Heart left ventricle (tissue), 16 donors: Measurements from ENCODE around the gene MACROD1. TPM values are rescaled to one million over a fixed set of nuclear protein-coding genes. Genes with fewer than 3 reads are reported as not detected.
A peak's percentile ranks its signal among the peaks of the same experiment; 100 is the strongest.
"Not testable (repeated sequence)": the region's sequence is repeated elsewhere in the genome, so short reads cannot be mapped to it uniquely, and the experiment has no call there.

ENCODE experiments used
- ATAC-seq, 4 donors: fragments of 200-7000 bp; cut with Tn5 transposase; one replicate each; pipeline ENCODE4 v1.9.1; 2020 to 2022; ENCODE audit warnings: moderate library complexity in 4 of 4, mild to moderate bottlenecking in 3 of 4, moderate number of reproducible peaks in 1 of 4
- DNase-seq, 5 donors: peaks; one replicate each; pipeline ENCODE4 v3.0.0-alpha.2; 2020
- H3K27ac ChIP-seq, 12 donors: fragments of 200-600 bp; sonication (generic) in 4 of 12; one replicate each; pipeline versions ENCODE4 v1.5.0 to v1.8.0; 2016 to 2022; ENCODE audit warnings: mild to moderate bottlenecking in 2 of 12
- H3K27me3 ChIP-seq, 9 donors: fragments of 200-600 bp; sonication (generic) in 2 of 9; one replicate each; pipeline versions ENCODE4 v1.5.1 to v1.8.0; 2016 to 2022; ENCODE audit warnings: mild to moderate bottlenecking in 3 of 9
- H3K36me3 ChIP-seq, 9 donors: fragments of 200-600 bp; sonication (generic) in 2 of 9; one replicate each; pipeline versions ENCODE4 v1.5.0 to v1.8.0; 2018 to 2022; ENCODE audit warnings: mild to moderate bottlenecking in 2 of 9
- H3K4me1 ChIP-seq, 12 donors: fragments of 200-600 bp; sonication (generic) in 4 of 12; one replicate each; pipeline versions ENCODE4 v1.5.0 to v1.8.0; 2016 to 2022; ENCODE audit warnings: mild to moderate bottlenecking in 3 of 12
- H3K4me3 ChIP-seq, 12 donors: fragments of 200-600 bp; sonication (generic) in 4 of 12; one replicate each; pipeline versions ENCODE4 v1.5.0 to v1.8.0; 2017 to 2022; ENCODE audit warnings: mild to moderate bottlenecking in 9 of 12, moderate library complexity in 4 of 12
- H3K9me3 ChIP-seq, 12 donors: fragments of 200-600 bp; sonication (generic) in 4 of 12; one replicate each; pipeline versions ENCODE4 v1.5.0 to v1.8.0; 2016 to 2022; ENCODE audit warnings: mild to moderate bottlenecking in 1 of 12
- CTCF ChIP-seq, 12 donors: fragments of 200-600 bp; sonication (generic) in 4 of 12; IDR thresholded peaks; one replicate each; pipeline versions ENCODE4 v1.5.0 to v1.8.0; 2018 to 2022; ENCODE audit warnings: antibody characterized with exemption in 12 of 12, mild to moderate bottlenecking in 5 of 12
- POLR2A ChIP-seq, 2 donors: fragments of 450-650 bp; IDR thresholded peaks; one replicate each; pipeline ENCODE4 v1.6.1; 2017; ENCODE audit warnings: antibody characterized with exemption in 2 of 2, mild to moderate bottlenecking in 2 of 2, moderate library complexity in 2 of 2
- WGBS, 4 donors: extraction: QIAGEN DNeasy Blood & Tissue Kit in 2 of 4; methylation state at CpG; one replicate each; pipeline versions ENCODE4 v1.1.5 to v1.1.7; 2013 to 2018; 5-methylcytosine and 5-hydroxymethylcytosine counted together
- intact Hi-C, 10 donors: fragments of 100-400 bp; cut with DNase I; formaldehyde crosslinking; loops; one replicate each; pipeline versions ENCODE4 v1.11.1 to v1.14.2; 2022
- polyA plus RNA-seq, 2 donors: library from polyadenylated mRNA; stranded (reverse); fragments of 200-250 nt; gene quantifications; one replicate each; pipeline ENCODE4 v1.2.3, GENCODE V29; 2013
- total RNA-seq, 9 donors: library from RNA; depleted of rRNA in 2 of 9; stranded (reverse); fragments of >200 nt in 2 of 9; fragmentation: NEBNext Ultra II Directional in 3 of 9; extraction: Animal tissue kit (Norgen Biotek cat#: 25700) in 3 of 9; gene quantifications; one replicate each; pipeline versions ENCODE4 v1.1.0 to v1.2.4, GENCODE V29; 2016 to 2023
- donor health status: ischemic (EF 13 %, LVEDD 7.1; RV severe dilation, severe dysfunction).
- donor health status: healthy with polysubstance abuse.
- donor health status: DM: no; HTN: yes; CAD: no.
- donor health status: DM: no; HTN: no; CAD: no.
- donor health status: ischemic (EF 25% LVEDD 6.9; RV normal size, moderate dysfunction).
- donor health status: ischemic (EF 25% LVEDD 5.7; RV mildly dilated, moderate dysfunction).
- donor health status: healthy.
- donor health status: DM: yes; HTN: yes; CAD: no.
- donor health status: ischemic (EF 35%, LVEDD 5.7; RV mildly dilated, moderate dysfunction).
- donor health status: nonischemic (EF 11% LVEDD 7.7; RV severe dilation, severe dysfunction).
- donor health status: DM: yes; HTN: yes; CAD: no.
- donor health status: PGD.
- donor health status: ischemic (EF 29% LVEDD 5.4; RV normal size, mild dysfunction).
- donor health status: nonischemic (EF 23%, LVEDD 6.1; RV moderate dilation, normal function).

Gene MACROD1
- total and polyA plus RNA-seq, 11 donors: 48.9 to 287 (median 116) TPM

- H3K4me1 ChIP-seq: peaks cover 0 to 29% (median 17%) of the 10 kb centered on the region in 12 donors
- DNase-seq (peak in 2 of 5 donors; percentile 33 to 40), ATAC-seq (peak in 3 of 4 donors; percentile 6 to 28 (median 22))
- TF ChIP-seq POLR2A (IDR thresholded peaks at IDR 0.05): no peak
- peak in 2 of 12 donors; percentile 10 to 27 for TF ChIP-seq CTCF (IDR thresholded peaks at IDR 0.05)
- H3K9me3 ChIP-seq: no peaks in the 10 kb centered on the region
- peak overlapping the region; percentile 65 to 92 (median 86) for H3K27ac ChIP-seq
- peak overlapping the region; percentile 59 to 96 (median 79) for H3K4me3 ChIP-seq
- intact Hi-C loops: no loop called here
- WGBS, 4 donors: 0 to 2% (median 1%) methylated on average over 18 to 32 of the region's 32 CpGs
- no peaks in the 10 kb centered on the region for H3K27me3 ChIP-seq
- no peaks in the 10 kb centered on the region for H3K36me3 ChIP-seq
Observed at GRCh38 chr11:64165481-64165841, 452 bp downstream of the MACROD1 start.

- no peaks in the 10 kb centered on the region for H3K27me3 ChIP-seq
- H3K9me3 ChIP-seq: no peaks in the 10 kb centered on the region
- peak overlapping the region; percentile 58 to 92 (median 86) for H3K27ac ChIP-seq
- 26 to 36% (median 30%) methylated on average over 19 to 20 of the region's 20 CpGs for WGBS, 4 donors
- peak overlapping the region; percentile 59 to 96 (median 79) for H3K4me3 ChIP-seq
- ATAC-seq (peak; percentile 48 to 75 (median 57)), DNase-seq (peak in 4 of 5 donors; percentile 55 to 75 (median 62))
- H3K4me1 ChIP-seq: peaks cover 0 to 29% (median 17%) of the 10 kb centered on the region in 12 donors
- TF ChIP-seq CTCF (IDR thresholded peaks at IDR 0.05) (no peak), POLR2A (IDR thresholded peaks at IDR 0.05) (peak in 1 of 2 donors; percentile 19)
- intact Hi-C loops: no loop called here
- H3K36me3 ChIP-seq: no peaks in the 10 kb centered on the region
Observed at GRCh38 chr11:64164392-64165312, 1.3 kb downstream of the MACROD1 start.

- Histone ChIP-seq H3K4me1 (peaks cover 0 to 29% (median 17%) of the 10 kb centered on the region in 12 donors), H3K27ac (peak overlapping the region in 7 of 12 donors; percentile 83 to 92 (median 86)), H3K36me3 (no peaks in the 10 kb centered on the region), H3K27me3 (no peaks in the 10 kb centered on the region), H3K9me3 (no peaks in the 10 kb centered on the region), H3K4me3 (peak overlapping the region in 1 of 12 donors; percentile 64)
- WGBS, 4 donors: 89 to 97% (median 95%) methylated on average over 4 to 5 of the region's 5 CpGs
- DNase-seq: no peak
- TF ChIP-seq CTCF (IDR thresholded peaks at IDR 0.05) (no peak), POLR2A (IDR thresholded peaks at IDR 0.05) (no peak)
- intact Hi-C loops: no loop called here
- ATAC-seq: no peak
Observed at GRCh38 chr11:64163951-64164350, 2.0 kb downstream of the MACROD1 start.

- peaks cover 0 to 38% (median 18%) of the 10 kb centered on the region in 12 donors for H3K4me1 ChIP-seq
- H3K4me3 ChIP-seq, H3K36me3 ChIP-seq, DNase-seq, H3K27me3 ChIP-seq, ATAC-seq, intact Hi-C loops, H3K27ac ChIP-seq, H3K9me3 ChIP-seq: not testable (repeated sequence)
- WGBS, 4 donors: 93 to 95% (median 94%) methylated on average over 16 of the region's 16 CpGs
Observed at GRCh38 chr11:64162769-64163168, 3.1 kb downstream of the MACROD1 start.
